Tibial artery (tissue), 4 donors: ENCODE results near the gene HDAC4.

Source experiments
- DNase-seq, 2 donors: peaks; one replicate each; pipeline ENCODE4 v3.0.0-alpha.2; 2019
- H3K27ac ChIP-seq, 2 donors: fragments of 200-600 bp; sonication (generic) in 1 of 2; 1 replicate in 1 of 2; 2 replicates in 1 of 2; pipeline ENCODE4 v1.5.1; 2018 to 2019; ENCODE audit warnings: mild to moderate bottlenecking in 1 of 2
- H3K27me3 ChIP-seq, 2 donors: fragments of 200-600 bp; sonication (generic) in 1 of 2; one replicate each; pipeline versions ENCODE4 v1.5.1 to v1.6.0; 2016 to 2019
- H3K36me3 ChIP-seq, 3 donors: fragments of 200-600 bp; sonication (generic) in 2 of 3; one replicate each; pipeline ENCODE4 v1.5.1; 2016 to 2019; ENCODE audit warnings: mild to moderate bottlenecking in 2 of 3
- H3K4me1 ChIP-seq, 4 donors: fragments of 200-600 bp; sonication (generic) in 2 of 4; 1 replicate in 3 of 4; 2 replicates in 1 of 4; pipeline ENCODE4 v1.5.1; 2016 to 2019
- H3K4me3 ChIP-seq, 2 donors: fragments of 200-600 bp; sonication (generic) in 1 of 2; 1 replicate in 1 of 2; 2 replicates in 1 of 2; pipeline ENCODE4 v1.5.1; 2018 to 2019; ENCODE audit warnings: mild to moderate bottlenecking in 2 of 2
- H3K9me3 ChIP-seq, 3 donors: fragments of 200-600 bp; sonication (generic) in 1 of 3; one replicate each; pipeline ENCODE4 v1.5.1; 2016 to 2019
- CTCF ChIP-seq, 2 experiments: fragments of 200-600 bp in 1 of 2; fragments of 450-650 bp in 1 of 2; IDR thresholded peaks; one replicate each; pipeline ENCODE4 v1.5.1; 2017 to 2019; ENCODE audit warnings: antibody characterized with exemption in 2 of 2, mild to moderate bottlenecking in 1 of 2, moderate library complexity in 1 of 2
- intact Hi-C: fragments of 100-400 bp; cut with DNase I; formaldehyde crosslinking; loops from one replicate; pipeline ENCODE4 v1.15.0; 2023; ENCODE audit warnings: low total_unique reads

Gene HDAC4

DNA sequence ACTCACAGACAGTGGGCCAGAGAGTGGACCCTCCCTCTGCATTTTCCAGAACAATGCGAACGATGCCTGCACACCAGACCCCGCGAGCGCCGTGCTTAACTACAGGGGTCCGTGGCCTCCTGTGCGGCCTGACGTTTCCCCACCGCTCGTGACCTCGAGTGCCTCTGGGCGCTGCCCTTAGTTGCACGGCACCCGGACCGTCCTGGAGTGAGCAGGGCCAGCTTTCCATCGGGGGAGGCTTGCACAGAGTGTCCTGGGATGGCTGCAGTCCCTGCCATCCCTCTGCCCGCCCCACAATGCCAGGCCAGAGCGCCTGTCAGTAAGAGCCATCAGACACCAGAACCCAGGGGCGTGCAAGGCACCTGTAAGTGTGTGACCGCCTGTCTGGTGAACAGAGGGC lies 335.9 kb downstream of the HDAC4 start:
- H3K27ac ChIP-seq, result no peak overlapping the region
- H3K4me3 ChIP-seq, result no peak overlapping the region
- no peak for DNase-seq
- no peak for TF ChIP-seq CTCF (IDR thresholded peaks at IDR 0.05)
- H3K9me3 ChIP-seq, result no peaks in the 10 kb centered on the region
- intact Hi-C loops, result no loop called here
- no peaks in the 10 kb centered on the region for H3K4me1 ChIP-seq
- peaks cover 18 to 92% (median 68%) of the 10 kb centered on the region in 3 donors for H3K36me3 ChIP-seq
- H3K27me3 ChIP-seq, result no peaks in the 10 kb centered on the region

- intact Hi-C loops, result no loop called here
- Histone ChIP-seq H3K27me3 (no peaks in the 10 kb centered on the region), H3K4me1 (no peaks in the 10 kb centered on the region), H3K36me3 (peaks cover 18 to 93% (median 72%) of the 10 kb centered on the region in 3 donors), H3K4me3 (no peak overlapping the region), H3K27ac (no peak overlapping the region), H3K9me3 (no peaks in the 10 kb centered on the region)
- no peak for TF ChIP-seq CTCF (IDR thresholded peaks at IDR 0.05)
- no peak for DNase-seq
Measured at GRCh38 chr2:239064253-239064652, 336.6 kb downstream of the HDAC4 start.

DNA sequence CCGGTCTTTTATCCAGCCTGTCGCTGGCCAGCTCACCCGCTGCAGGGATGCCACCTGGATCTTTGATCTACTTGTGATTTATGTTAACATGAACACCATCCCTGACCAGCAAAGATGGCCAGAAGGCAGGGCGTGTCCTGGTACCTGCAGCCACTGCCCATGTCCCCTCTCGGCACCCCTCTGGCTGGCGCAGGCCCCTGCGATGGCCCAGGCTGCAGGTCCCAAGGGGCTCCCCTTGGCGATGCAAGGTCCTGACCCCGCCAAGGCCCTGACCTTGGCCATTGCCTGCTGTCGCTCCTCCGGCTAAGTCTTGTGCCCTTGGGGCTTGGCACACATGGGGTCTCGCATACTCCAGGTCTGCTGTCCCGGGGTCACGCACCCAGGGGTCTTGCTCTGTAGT lies 338.1 kb downstream of the HDAC4 start:
- no peak for TF ChIP-seq CTCF (IDR thresholded peaks at IDR 0.05)
- H3K4me3 ChIP-seq, result no peak overlapping the region
- peaks cover 0 to 8% (median 3%) of the 10 kb centered on the region in 3 donors for H3K9me3 ChIP-seq
- H3K27ac ChIP-seq, result no peak overlapping the region
- no peak for DNase-seq
- intact Hi-C loops, result no loop called here
- H3K4me1 ChIP-seq, result no peaks in the 10 kb centered on the region
- peaks cover 26 to 98% (median 78%) of the 10 kb centered on the region in 3 donors for H3K36me3 ChIP-seq
- no peaks in the 10 kb centered on the region for H3K27me3 ChIP-seq

DNA sequence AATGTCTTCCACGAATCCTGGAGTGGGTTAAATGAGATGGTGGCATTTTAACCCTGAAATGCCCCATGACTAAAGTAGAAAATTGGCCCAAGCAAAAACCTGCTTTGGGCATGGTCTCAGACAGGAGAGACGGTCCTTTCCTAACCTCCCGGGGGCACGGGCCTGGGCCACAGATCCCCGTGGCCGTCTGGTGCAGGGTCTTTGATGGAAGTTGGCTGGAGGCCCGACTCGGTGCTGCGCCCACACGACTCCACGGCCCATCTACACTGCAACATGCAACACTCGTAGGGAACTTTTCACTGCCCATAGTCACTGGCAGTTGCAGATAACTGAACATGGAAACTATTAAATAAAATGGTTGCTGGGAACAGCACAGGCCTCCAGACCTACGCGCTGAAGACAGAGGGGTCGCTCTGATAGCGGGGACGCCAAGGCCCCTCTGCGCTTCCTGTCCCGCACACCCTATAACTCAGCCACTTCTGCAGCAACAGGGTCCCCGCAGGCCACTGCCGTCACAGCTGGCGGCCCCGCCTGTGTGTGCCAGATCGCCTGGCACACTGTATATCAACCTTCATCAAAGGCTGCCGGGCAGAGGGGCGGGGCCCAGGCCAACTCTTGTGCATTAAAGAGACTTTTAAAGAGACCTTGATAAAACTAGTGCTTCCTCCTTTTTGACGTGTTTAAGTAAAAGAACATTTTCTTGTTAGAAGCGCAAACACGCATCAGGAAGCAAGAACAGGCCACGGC lies 338.8 kb downstream of the HDAC4 start:
- peaks cover 27 to 98% (median 75%) of the 10 kb centered on the region in 3 donors for H3K36me3 ChIP-seq
- no peak for DNase-seq
- peaks cover 0 to 8% (median 5%) of the 10 kb centered on the region in 3 donors for H3K9me3 ChIP-seq
- no peak for TF ChIP-seq CTCF (IDR thresholded peaks at IDR 0.05)
- H3K4me3 ChIP-seq, result no peak overlapping the region
- H3K4me1 ChIP-seq, result no peaks in the 10 kb centered on the region
- intact Hi-C loops, result no loop called here
- H3K27me3 ChIP-seq, result no peaks in the 10 kb centered on the region
- H3K27ac ChIP-seq, result no peak overlapping the region

GRCh38 chr2:239061121-239061666 lies 339.6 kb downstream of the HDAC4 start:
- no peak overlapping the region for H3K27ac ChIP-seq
- no peaks in the 10 kb centered on the region for H3K27me3 ChIP-seq
- intact Hi-C loops, result no loop called here
- peaks cover 26 to 98% (median 73%) of the 10 kb centered on the region in 3 donors for H3K36me3 ChIP-seq
- no peak overlapping the region for H3K4me3 ChIP-seq
- H3K9me3 ChIP-seq, result peaks cover 0 to 8% (median 5%) of the 10 kb centered on the region in 3 donors
- no peak for TF ChIP-seq CTCF (IDR thresholded peaks at IDR 0.05)
- H3K4me1 ChIP-seq, result no peaks in the 10 kb centered on the region
- DNase-seq, result no peak
